GM06990 (cell line): ENCODE measurements around the gene LPP.

Source experiments
- DNase-seq: peaks from one replicate; pipeline ENCODE4 v3.0.0-alpha.2; 2011; ENCODE audit not compliant: insufficient read length; ENCODE audit errors: extremely low read depth
- H3K27me3 ChIP-seq: replicated peaks from 2 replicates; pipeline ENCODE4 v1.6.0; 2011; ENCODE audit warnings: low read length; ENCODE audit not compliant: control insufficient read depth, insufficient read depth
- H3K36me3 ChIP-seq: 2 replicates; pipeline ENCODE4 v1.5.1; 2011; ENCODE audit warnings: low read length; ENCODE audit not compliant: control insufficient read depth, insufficient read depth
- H3K4me3 ChIP-seq: replicated peaks from 2 replicates; pipeline ENCODE4 v1.5.1; 2011; ENCODE audit warnings: low read depth, mild to moderate bottlenecking, control low read depth, low read length
- CTCF ChIP-seq: IDR thresholded peaks from 2 replicates; pipeline ENCODE4 v1.5.1; 2011; ENCODE audit warnings: low read length, control low read depth, mild to moderate bottlenecking, inconsistent platforms; ENCODE audit not compliant: insufficient read depth, poor library complexity, severe bottlenecking

Gene LPP

GRCh38 chr3:188530226-188530625 lies 376.3 kb downstream of the LPP start:
- no peaks in the 10 kb centered on the region for H3K27me3 ChIP-seq
- H3K4me3 ChIP-seq = no peak overlapping the region
- DNase-seq = no peak
- TF ChIP-seq CTCF = no peak
- H3K36me3 ChIP-seq = no peaks in the 10 kb centered on the region

- no peaks in the 10 kb centered on the region for H3K36me3 ChIP-seq
- no peak for DNase-seq
- no peak for TF ChIP-seq CTCF
- no peak overlapping the region for H3K4me3 ChIP-seq
- no peaks in the 10 kb centered on the region for H3K27me3 ChIP-seq
These were observed 377.3 kb downstream of the LPP start for GRCh38 chr3:188531210-188531609.

GRCh38 chr3:188533172-188533571 lies 379.2 kb downstream of the LPP start:
- no peak for TF ChIP-seq CTCF
- Histone ChIP-seq H3K27me3 (no peaks in the 10 kb centered on the region), H3K36me3 (no peaks in the 10 kb centered on the region), H3K4me3 (no peak overlapping the region)
- no peak for DNase-seq

- TF ChIP-seq CTCF = no peak
- H3K27me3 ChIP-seq = no peaks in the 10 kb centered on the region
- DNase-seq = no peak
- H3K36me3 ChIP-seq = no peaks in the 10 kb centered on the region
- H3K4me3 ChIP-seq = no peak overlapping the region
These were observed 379.8 kb downstream of the LPP start for GRCh38 chr3:188533612-188534357.

GRCh38 chr3:188534633-188535032 lies 380.7 kb downstream of the LPP start:
- no peak for TF ChIP-seq CTCF
- H3K4me3 ChIP-seq = no peak overlapping the region
- H3K27me3 ChIP-seq = no peaks in the 10 kb centered on the region
- no peaks in the 10 kb centered on the region for H3K36me3 ChIP-seq
- no peak for DNase-seq

GRCh38 chr3:188537606-188538005 lies 383.6 kb downstream of the LPP start:
- Histone ChIP-seq H3K4me3 (no peak overlapping the region), H3K36me3 (no peaks in the 10 kb centered on the region), H3K27me3 (peaks cover under 1% of the 10 kb centered on the region; the same call in 1 of the 2 replicates)
- no peak for TF ChIP-seq CTCF
- DNase-seq = no peak
